ENCODE data around the gene SLC2A8.

SLC2A8 gene

DNA sequence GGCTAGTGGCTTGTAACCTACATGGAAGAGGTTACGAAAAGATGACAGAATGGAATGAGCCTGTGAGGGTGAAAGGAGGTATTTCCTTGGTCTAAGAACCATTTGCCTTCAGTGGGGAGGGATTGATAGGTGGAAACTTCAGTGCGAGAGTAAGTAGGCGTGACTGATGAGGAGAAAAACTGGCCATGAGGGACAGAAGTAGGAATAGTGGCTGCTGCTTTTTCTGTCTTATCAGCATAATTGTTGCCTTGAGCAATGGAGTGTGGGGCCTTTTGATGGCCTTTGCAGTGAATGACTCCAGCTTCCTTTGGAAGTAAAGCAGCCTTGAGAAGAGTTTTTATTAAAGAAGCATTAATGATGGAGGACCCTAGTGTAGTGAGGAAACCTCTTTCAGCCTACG, 18.2 kb downstream of the SLC2A8 start:
- Histone ChIP-seq H3K4me1 (ENCODE audit: low read length) (no peaks in the 10 kb centered on the region), H3F3A (ENCODE audit: insufficient read depth, low read length) (no peaks in the 10 kb centered on the region)

GRCh38 chr9:127415657-127416056, 18.7 kb downstream of the SLC2A8 start:
- Histone ChIP-seq H4K20me1 (ENCODE audit: insufficient read depth, low read length) (no peaks in the 10 kb centered on the region), H3K4me1 (ENCODE audit: low read length) (no peaks in the 10 kb centered on the region), H3K9me3 (replicated peaks; ENCODE audit: insufficient read depth, low read length) (no peaks in the 10 kb centered on the region), H3F3A (ENCODE audit: insufficient read depth, low read length) (no peaks in the 10 kb centered on the region), H3K27me3 (replicated peaks; ENCODE audit: insufficient read depth, low read length) (no peaks in the 10 kb centered on the region), H3K4me3 (ENCODE audit: low read length) (no peak overlapping the region), H2AFZ (ENCODE audit: low read length) (no peak overlapping the region), H3K9ac (ENCODE audit: low read length) (no peak overlapping the region), H3K27ac (ENCODE audit: low read length) (no peak overlapping the region), H3K36me3 (replicated peaks; ENCODE audit: insufficient read depth, low read length) (no peaks in the 10 kb centered on the region), H3K9me2 (replicated peaks; ENCODE audit: insufficient read depth, low read length) (no peaks in the 10 kb centered on the region), H3K79me2 (ENCODE audit: low read length) (no peaks in the 10 kb centered on the region), H3K4me2 (ENCODE audit: low read depth, low read length) (no peak overlapping the region)
- no peak for DNase-seq
- TF ChIP-seq CTCF (IDR thresholded peaks at IDR 0.05; ENCODE audit: low read length): no peak
- no peak for TF ChIP-seq EZH2phosphoT487 (IDR thresholded peaks at IDR 0.05; ENCODE audit: low read length)
- TF ChIP-seq EZH2 (optimal IDR thresholded peaks at IDR 0.05; ENCODE audit: low read depth, low read length): no peak

More for the DNA sequence above, 18.2 kb downstream of the SLC2A8 start:
- Histone ChIP-seq H3K9ac (ENCODE audit: low read length) (no peak overlapping the region), H3K9me2 (replicated peaks; ENCODE audit: insufficient read depth, low read length) (no peaks in the 10 kb centered on the region), H3K79me2 (ENCODE audit: low read length) (no peaks in the 10 kb centered on the region), H3K27ac (ENCODE audit: low read length) (no peak overlapping the region), H2AFZ (ENCODE audit: low read length) (no peak overlapping the region), H3K36me3 (replicated peaks; ENCODE audit: insufficient read depth, low read length) (no peaks in the 10 kb centered on the region), H3K27me3 (replicated peaks; ENCODE audit: insufficient read depth, low read length) (no peaks in the 10 kb centered on the region), H3K4me3 (ENCODE audit: low read length) (no peak overlapping the region), H3K9me3 (replicated peaks; ENCODE audit: insufficient read depth, low read length) (no peaks in the 10 kb centered on the region), H3K4me2 (ENCODE audit: low read depth, low read length) (no peak overlapping the region), H4K20me1 (ENCODE audit: insufficient read depth, low read length) (no peaks in the 10 kb centered on the region)
- DNase-seq: no peak
- TF ChIP-seq EZH2 (optimal IDR thresholded peaks at IDR 0.05; ENCODE audit: low read depth, low read length): no peak
- no peak for TF ChIP-seq CTCF (IDR thresholded peaks at IDR 0.05; ENCODE audit: low read length)
- no peak for TF ChIP-seq EZH2phosphoT487 (IDR thresholded peaks at IDR 0.05; ENCODE audit: low read length)

GRCh38 chr9:127417131-127418036, 20.4 kb downstream of the SLC2A8 start:
- H3K4me3 ChIP-seq (ENCODE audit: low read length): no peak overlapping the region
- H3K4me1 ChIP-seq (ENCODE audit: low read length): no peaks in the 10 kb centered on the region
- no peak overlapping the region for H3K27ac ChIP-seq (ENCODE audit: low read length)
- no peak overlapping the region for H3K4me2 ChIP-seq (ENCODE audit: low read depth, low read length)
- H3K9ac ChIP-seq (ENCODE audit: low read length): no peak overlapping the region
- H4K20me1 ChIP-seq (ENCODE audit: insufficient read depth, low read length): no peaks in the 10 kb centered on the region
- H3F3A ChIP-seq (ENCODE audit: insufficient read depth, low read length): no peaks in the 10 kb centered on the region
- no peaks in the 10 kb centered on the region for H3K9me2 ChIP-seq (replicated peaks; ENCODE audit: insufficient read depth, low read length)
- TF ChIP-seq EZH2phosphoT487 (IDR thresholded peaks at IDR 0.05; ENCODE audit: low read length) (no peak), EZH2 (optimal IDR thresholded peaks at IDR 0.05; ENCODE audit: low read depth, low read length) (no peak), CTCF (IDR thresholded peaks at IDR 0.05; ENCODE audit: low read length) (no peak)
- H3K27me3 ChIP-seq (replicated peaks; ENCODE audit: insufficient read depth, low read length): no peaks in the 10 kb centered on the region
- no peaks in the 10 kb centered on the region for H3K36me3 ChIP-seq (replicated peaks; ENCODE audit: insufficient read depth, low read length)
- H3K79me2 ChIP-seq (ENCODE audit: low read length): peaks cover 3% of the 10 kb centered on the region
- no peak overlapping the region for H2AFZ ChIP-seq (ENCODE audit: low read length)
- H3K9me3 ChIP-seq (replicated peaks; ENCODE audit: insufficient read depth, low read length): no peaks in the 10 kb centered on the region
- DNase-seq: no peak

All from MM.1S (cell line).